ENCODE measurements around the gene ABHD2. TPM values are rescaled to one million over a fixed set of nuclear protein-coding genes. Genes with fewer than 3 reads are reported as not detected.

The ABHD2 gene
- total RNA-seq, 1 experiment from 2014 or later, result 29.7 TPM

- POLR2A ChIA-PET, result no interaction called here
- H3K9me3 Mint-ChIP-seq, result no peaks in the 10 kb centered on the region
These were observed 21.8 kb downstream of the ABHD2 start for GRCh38 chr15:89110060-89110459.

DNA sequence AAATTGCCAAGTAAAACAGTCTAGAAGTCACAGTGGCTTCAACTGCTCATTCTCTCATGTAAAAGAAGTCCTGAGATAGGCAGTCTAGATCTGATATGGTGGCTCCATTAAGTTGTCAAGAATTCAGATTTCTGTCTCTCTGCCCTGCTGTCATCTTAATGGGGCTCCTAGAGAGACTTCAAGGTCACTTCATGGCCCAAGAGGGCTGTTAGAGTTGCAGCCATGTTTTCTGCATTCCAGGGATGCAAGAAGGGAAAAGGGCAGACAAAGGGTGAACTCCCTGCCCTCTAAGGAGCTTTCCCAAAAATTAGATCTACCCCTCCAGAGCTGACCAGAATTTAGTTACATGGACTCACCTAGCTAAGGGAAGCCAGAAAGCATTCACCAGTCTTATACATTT lies 23.1 kb downstream of the ABHD2 start:
- CTCF ChIA-PET, result interaction anchor here (1.0 to 3.1 kb wide), 4 partner anchors 8 to 67 kb away, joined by 3 to 14 read pairs (median 8); partner anchors contain the start of gene ABHD2
- Mint-ChIP-seq H3K4me1 (peaks cover 85% of the 10 kb centered on the region), H3K4me3 (no peak overlapping the region), H3K27me3 (ENCODE audit: low read depth) (no peaks in the 10 kb centered on the region), H3K36me3 (0 out of 2 replicates have a peak, but pooled peaks cover under 1% of the 10 kb centered on the region), H3K9me3 (no peaks in the 10 kb centered on the region), H3K27ac (peak overlapping the region; percentile 78; the same call in 1 of the 2 replicates)
- POLR2A ChIA-PET, result interaction anchor here (2.4 kb wide), 1 partner anchor 23 kb away, joined by 10 read pairs; the partner anchor contains the start of gene ABHD2
- ATAC-seq (peak; percentile 12), DNase-seq (ENCODE audit: low spot score) (no peak)
- no peak for TF ChIP-seq RELA (CRISPR knock-in tag; IDR thresholded peaks at IDR 0.05; ENCODE audit: borderline replicate concordance)
- no peak for TF ChIP-seq CREB1 (CRISPR knock-in tag; IDR thresholded peaks at IDR 0.05)
- 0 out of 2 replicates have a peak, but pooled peaks have one; percentile 18 for TF ChIP-seq TEAD4 (CRISPR knock-in tag; IDR thresholded peaks at IDR 0.05)
- TF ChIP-seq IRF2 (CRISPR knock-in tag; IDR thresholded peaks at IDR 0.05; ENCODE audit: borderline replicate concordance, low read depth), result no peak
- TF ChIP-seq TP53 (CRISPR knock-in tag; IDR thresholded peaks at IDR 0.05), result no peak
- TF ChIP-seq ATF1 (CRISPR knock-in tag; IDR thresholded peaks at IDR 0.05), result no peak
- TF ChIP-seq, protein P1, sequence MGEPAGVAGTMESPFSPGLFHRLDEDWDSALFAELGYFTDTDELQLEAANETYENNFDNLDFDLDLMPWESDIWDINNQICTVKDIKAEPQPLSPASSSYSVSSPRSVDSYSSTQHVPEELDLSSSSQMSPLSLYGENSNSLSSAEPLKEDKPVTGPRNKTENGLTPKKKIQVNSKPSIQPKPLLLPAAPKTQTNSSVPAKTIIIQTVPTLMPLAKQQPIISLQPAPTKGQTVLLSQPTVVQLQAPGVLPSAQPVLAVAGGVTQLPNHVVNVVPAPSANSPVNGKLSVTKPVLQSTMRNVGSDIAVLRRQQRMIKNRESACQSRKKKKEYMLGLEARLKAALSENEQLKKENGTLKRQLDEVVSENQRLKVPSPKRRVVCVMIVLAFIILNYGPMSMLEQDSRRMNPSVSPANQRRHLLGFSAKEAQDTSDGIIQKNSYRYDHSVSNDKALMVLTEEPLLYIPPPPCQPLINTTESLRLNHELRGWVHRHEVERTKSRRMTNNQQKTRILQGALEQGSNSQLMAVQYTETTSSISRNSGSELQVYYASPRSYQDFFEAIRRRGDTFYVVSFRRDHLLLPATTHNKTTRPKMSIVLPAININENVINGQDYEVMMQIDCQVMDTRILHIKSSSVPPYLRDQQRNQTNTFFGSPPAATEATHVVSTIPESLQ (CRISPR knock-in tag; IDR thresholded peaks at IDR 0.05), result no peak
- TF ChIP-seq FOXP1 (CRISPR knock-in tag; IDR thresholded peaks at IDR 0.05; ENCODE audit: borderline replicate concordance), result no peak
- no peak for TF ChIP-seq ZBTB21 (CRISPR knock-in tag; IDR thresholded peaks at IDR 0.05; ENCODE audit: borderline replicate concordance)
- TF ChIP-seq, protein P2, sequence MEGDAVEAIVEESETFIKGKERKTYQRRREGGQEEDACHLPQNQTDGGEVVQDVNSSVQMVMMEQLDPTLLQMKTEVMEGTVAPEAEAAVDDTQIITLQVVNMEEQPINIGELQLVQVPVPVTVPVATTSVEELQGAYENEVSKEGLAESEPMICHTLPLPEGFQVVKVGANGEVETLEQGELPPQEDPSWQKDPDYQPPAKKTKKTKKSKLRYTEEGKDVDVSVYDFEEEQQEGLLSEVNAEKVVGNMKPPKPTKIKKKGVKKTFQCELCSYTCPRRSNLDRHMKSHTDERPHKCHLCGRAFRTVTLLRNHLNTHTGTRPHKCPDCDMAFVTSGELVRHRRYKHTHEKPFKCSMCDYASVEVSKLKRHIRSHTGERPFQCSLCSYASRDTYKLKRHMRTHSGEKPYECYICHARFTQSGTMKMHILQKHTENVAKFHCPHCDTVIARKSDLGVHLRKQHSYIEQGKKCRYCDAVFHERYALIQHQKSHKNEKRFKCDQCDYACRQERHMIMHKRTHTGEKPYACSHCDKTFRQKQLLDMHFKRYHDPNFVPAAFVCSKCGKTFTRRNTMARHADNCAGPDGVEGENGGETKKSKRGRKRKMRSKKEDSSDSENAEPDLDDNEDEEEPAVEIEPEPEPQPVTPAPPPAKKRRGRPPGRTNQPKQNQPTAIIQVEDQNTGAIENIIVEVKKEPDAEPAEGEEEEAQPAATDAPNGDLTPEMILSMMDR (IDR thresholded peaks at IDR 0.05), result no peak
- TF ChIP-seq NFE2L1 (CRISPR knock-in tag; IDR thresholded peaks at IDR 0.05), result no peak
- TF ChIP-seq, protein P3, sequence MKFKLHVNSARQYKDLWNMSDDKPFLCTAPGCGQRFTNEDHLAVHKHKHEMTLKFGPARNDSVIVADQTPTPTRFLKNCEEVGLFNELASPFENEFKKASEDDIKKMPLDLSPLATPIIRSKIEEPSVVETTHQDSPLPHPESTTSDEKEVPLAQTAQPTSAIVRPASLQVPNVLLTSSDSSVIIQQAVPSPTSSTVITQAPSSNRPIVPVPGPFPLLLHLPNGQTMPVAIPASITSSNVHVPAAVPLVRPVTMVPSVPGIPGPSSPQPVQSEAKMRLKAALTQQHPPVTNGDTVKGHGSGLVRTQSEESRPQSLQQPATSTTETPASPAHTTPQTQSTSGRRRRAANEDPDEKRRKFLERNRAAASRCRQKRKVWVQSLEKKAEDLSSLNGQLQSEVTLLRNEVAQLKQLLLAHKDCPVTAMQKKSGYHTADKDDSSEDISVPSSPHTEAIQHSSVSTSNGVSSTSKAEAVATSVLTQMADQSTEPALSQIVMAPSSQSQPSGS (CRISPR knock-in tag; IDR thresholded peaks at IDR 0.05; ENCODE audit: borderline replicate concordance, low read depth), result no peak
- TF ChIP-seq, protein P4, sequence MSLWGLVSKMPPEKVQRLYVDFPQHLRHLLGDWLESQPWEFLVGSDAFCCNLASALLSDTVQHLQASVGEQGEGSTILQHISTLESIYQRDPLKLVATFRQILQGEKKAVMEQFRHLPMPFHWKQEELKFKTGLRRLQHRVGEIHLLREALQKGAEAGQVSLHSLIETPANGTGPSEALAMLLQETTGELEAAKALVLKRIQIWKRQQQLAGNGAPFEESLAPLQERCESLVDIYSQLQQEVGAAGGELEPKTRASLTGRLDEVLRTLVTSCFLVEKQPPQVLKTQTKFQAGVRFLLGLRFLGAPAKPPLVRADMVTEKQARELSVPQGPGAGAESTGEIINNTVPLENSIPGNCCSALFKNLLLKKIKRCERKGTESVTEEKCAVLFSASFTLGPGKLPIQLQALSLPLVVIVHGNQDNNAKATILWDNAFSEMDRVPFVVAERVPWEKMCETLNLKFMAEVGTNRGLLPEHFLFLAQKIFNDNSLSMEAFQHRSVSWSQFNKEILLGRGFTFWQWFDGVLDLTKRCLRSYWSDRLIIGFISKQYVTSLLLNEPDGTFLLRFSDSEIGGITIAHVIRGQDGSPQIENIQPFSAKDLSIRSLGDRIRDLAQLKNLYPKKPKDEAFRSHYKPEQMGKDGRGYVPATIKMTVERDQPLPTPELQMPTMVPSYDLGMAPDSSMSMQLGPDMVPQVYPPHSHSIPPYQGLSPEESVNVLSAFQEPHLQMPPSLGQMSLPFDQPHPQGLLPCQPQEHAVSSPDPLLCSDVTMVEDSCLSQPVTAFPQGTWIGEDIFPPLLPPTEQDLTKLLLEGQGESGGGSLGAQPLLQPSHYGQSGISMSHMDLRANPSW (CRISPR knock-in tag; conservative IDR thresholded peaks at IDR 0.05; ENCODE audit: low read depth), result no peak
- TF ChIP-seq GRHL2 (CRISPR knock-in tag; IDR thresholded peaks at IDR 0.05; ENCODE audit: insufficient replicate concordance, severe bottlenecking), result no peak
- no peak for TF ChIP-seq MYBL2 (CRISPR knock-in tag; IDR thresholded peaks at IDR 0.05)
- no peak for TF ChIP-seq ETV6 (CRISPR knock-in tag; IDR thresholded peaks at IDR 0.05)
- TF ChIP-seq, protein P5, sequence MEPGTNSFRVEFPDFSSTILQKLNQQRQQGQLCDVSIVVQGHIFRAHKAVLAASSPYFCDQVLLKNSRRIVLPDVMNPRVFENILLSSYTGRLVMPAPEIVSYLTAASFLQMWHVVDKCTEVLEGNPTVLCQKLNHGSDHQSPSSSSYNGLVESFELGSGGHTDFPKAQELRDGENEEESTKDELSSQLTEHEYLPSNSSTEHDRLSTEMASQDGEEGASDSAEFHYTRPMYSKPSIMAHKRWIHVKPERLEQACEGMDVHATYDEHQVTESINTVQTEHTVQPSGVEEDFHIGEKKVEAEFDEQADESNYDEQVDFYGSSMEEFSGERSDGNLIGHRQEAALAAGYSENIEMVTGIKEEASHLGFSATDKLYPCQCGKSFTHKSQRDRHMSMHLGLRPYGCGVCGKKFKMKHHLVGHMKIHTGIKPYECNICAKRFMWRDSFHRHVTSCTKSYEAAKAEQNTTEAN (CRISPR knock-in tag; IDR thresholded peaks at IDR 0.05), result no peak

More at GRCh38 chr15:89110060-89110459, 21.8 kb downstream of the ABHD2 start:
- Mint-ChIP-seq H3K27ac (no peak overlapping the region), H3K4me3 (no peak overlapping the region), H3K4me1 (peaks cover 75% of the 10 kb centered on the region), H3K27me3 (ENCODE audit: low read depth) (no peaks in the 10 kb centered on the region), H3K36me3 (no peaks in the 10 kb centered on the region)
- ATAC-seq (no peak), DNase-seq (ENCODE audit: low spot score) (no peak)
- TF ChIP-seq ZNF121 (CRISPR knock-in tag; IDR thresholded peaks at IDR 0.05) (peak; percentile 62; the same call in 1 of the 2 replicates), RELA (CRISPR knock-in tag; IDR thresholded peaks at IDR 0.05; ENCODE audit: borderline replicate concordance) (no peak), GTF2I (CRISPR knock-in tag; conservative IDR thresholded peaks at IDR 0.05) (no peak), ZNF425 (CRISPR knock-in tag; conservative IDR thresholded peaks at IDR 0.05) (no peak)
- CTCF ChIA-PET, result no interaction called here
